Renal cortical epithelial cell (primary cell): ENCODE measurements around the gene CDKN2B-AS1. TPM values are rescaled to one million over a fixed set of nuclear protein-coding genes. Genes with fewer than 3 reads are reported as not detected.
A peak's percentile ranks its signal among the peaks of the same experiment; 100 is the strongest.
"Not testable (repeated sequence)": the region's sequence is repeated elsewhere in the genome, so short reads cannot be mapped to it uniquely, and the experiment has no call there.

Experiments used
- DNase-seq: peaks from one replicate; pipeline ENCODE4 v3.0.0-alpha.2; 2011; ENCODE audit warnings: low read depth
- total RNA-seq: library from RNA; depleted of rRNA; stranded (reverse); fragments of >200 nt; gene quantifications from 2 replicates; pipeline ENCODE4 v1.2.3, GENCODE V29; 2014

The CDKN2B-AS1 gene
- total RNA-seq, result 3.9 and 4.7 TPM in 2 replicates

- peak; percentile 40 for DNase-seq
These were observed at the start of gene CDKN2B-AS1 for GRCh38 chr9:21994556-21995005. Gene CDKN2B-AS1 (plus strand): TSS chr9:21994791.

GRCh38 chr9:21945606-21946005 is 49.0 kb upstream of the CDKN2B-AS1 start:
- no peak for DNase-seq

GRCh38 chr9:21958833-21959232 is 35.8 kb upstream of the CDKN2B-AS1 start:
- DNase-seq, result no peak

- not testable (repeated sequence) for DNase-seq
These were observed 35.3 kb upstream of the CDKN2B-AS1 start for GRCh38 chr9:21959268-21959667.

GRCh38 chr9:21961569-21961968 is 33.0 kb upstream of the CDKN2B-AS1 start:
- no peak for DNase-seq

- DNase-seq, result peak; percentile 58
These were observed 29.6 kb upstream of the CDKN2B-AS1 start for GRCh38 chr9:21964925-21965385.

- DNase-seq, result peak; percentile 62
These were observed 29.1 kb upstream of the CDKN2B-AS1 start for GRCh38 chr9:21965401-21965951.

- no peak for DNase-seq
These were observed 28.3 kb upstream of the CDKN2B-AS1 start for GRCh38 chr9:21966140-21966851.

GRCh38 chr9:21967169-21967568 is 27.4 kb upstream of the CDKN2B-AS1 start:
- DNase-seq, result no peak

GRCh38 chr9:21967702-21968101 is 26.9 kb upstream of the CDKN2B-AS1 start:
- DNase-seq, result no peak

- no peak for DNase-seq
These were observed 26.1 kb upstream of the CDKN2B-AS1 start for GRCh38 chr9:21968331-21969010.

GRCh38 chr9:21969011-21969940 is 25.3 kb upstream of the CDKN2B-AS1 start:
- no peak for DNase-seq

GRCh38 chr9:21969951-21970799 is 24.4 kb upstream of the CDKN2B-AS1 start:
- no peak for DNase-seq

GRCh38 chr9:21970800-21971640 is 23.6 kb upstream of the CDKN2B-AS1 start:
- no peak for DNase-seq

GRCh38 chr9:21972361-21972760 is 22.2 kb upstream of the CDKN2B-AS1 start:
- no peak for DNase-seq

GRCh38 chr9:21974343-21974721 is 20.3 kb upstream of the CDKN2B-AS1 start:
- DNase-seq, result no peak

- no peak for DNase-seq
These were observed 19.7 kb upstream of the CDKN2B-AS1 start for GRCh38 chr9:21974722-21975409.

- DNase-seq, result no peak
These were observed 18.2 kb upstream of the CDKN2B-AS1 start for GRCh38 chr9:21976334-21976875.

- DNase-seq, result no peak
These were observed 12.2 kb upstream of the CDKN2B-AS1 start for GRCh38 chr9:21982391-21982790.
